Measurements from ENCODE around the gene NRG2.

The NRG2 gene

DNA sequence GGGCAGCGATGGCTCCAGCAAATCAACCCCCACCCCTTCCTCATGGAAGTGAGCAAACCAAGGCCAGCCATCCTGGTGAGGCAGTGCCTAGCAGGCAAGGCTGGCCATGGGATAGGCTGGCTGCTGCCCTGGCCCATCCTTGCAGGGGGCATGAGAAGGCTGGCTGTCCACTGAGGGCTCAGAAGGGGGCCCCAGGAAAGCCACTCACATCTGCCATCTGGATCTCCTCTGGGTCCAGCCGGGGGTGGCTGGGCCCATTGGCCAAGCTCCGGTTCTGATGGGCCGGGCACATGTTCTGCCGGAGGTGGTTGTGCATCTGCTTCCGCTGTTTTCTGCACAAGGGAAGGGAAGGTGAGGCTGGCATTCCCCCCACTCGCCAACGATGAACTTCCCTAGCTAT lies 190.4 kb downstream of the NRG2 start:
- no peak for DNase-seq

DNA sequence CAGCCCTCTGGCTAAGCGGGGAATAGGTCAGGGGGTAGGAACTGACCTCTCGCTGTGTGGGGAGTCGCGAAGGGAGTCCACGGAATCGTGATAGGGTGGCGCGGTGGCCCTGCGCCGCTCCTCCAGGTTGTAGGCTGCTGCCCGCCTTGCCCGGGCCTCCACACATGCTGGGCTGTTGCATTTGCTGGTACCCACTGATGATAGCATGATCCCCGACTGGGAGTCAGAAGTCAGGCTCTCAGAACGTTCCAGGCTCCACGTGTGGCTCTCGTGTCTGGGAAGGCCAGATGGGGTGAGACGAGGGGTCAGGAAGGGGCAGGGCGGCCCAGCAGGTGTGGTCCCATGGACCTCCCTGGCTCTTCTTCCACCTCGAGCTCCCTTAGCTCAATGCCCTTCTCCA lies 191.5 kb downstream of the NRG2 start:
- DNase-seq = no peak

DNA sequence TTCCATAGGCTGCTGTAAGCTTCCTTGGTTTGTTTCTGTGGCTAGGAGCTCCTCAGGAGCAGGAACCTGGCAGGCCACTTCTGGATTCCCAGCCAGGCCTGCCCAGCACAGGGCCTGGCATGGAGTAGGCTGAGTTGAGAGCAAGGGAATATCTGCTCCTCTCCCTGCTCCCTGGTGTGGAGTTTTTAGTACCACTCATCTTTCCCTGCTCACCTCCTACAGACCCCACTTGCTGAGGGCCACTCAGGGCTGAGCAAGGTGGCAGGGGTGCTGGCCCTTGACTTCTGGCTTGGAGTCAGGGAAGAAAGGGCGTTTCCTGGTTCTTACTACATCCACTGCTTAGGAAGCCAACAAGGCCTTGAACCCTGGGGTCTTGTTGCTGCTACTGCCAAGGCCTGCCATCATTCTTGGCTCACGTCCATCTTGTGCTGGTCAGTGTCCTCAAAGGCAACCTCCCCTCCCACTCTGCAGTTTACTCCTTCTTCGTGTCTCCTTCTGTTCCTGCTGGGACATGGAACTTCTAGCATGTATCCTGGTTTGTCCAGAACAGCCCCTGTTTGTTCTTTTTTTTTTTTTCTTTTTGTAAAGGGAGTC lies 192.6 kb downstream of the NRG2 start:
- DNase-seq = no peak

DNA sequence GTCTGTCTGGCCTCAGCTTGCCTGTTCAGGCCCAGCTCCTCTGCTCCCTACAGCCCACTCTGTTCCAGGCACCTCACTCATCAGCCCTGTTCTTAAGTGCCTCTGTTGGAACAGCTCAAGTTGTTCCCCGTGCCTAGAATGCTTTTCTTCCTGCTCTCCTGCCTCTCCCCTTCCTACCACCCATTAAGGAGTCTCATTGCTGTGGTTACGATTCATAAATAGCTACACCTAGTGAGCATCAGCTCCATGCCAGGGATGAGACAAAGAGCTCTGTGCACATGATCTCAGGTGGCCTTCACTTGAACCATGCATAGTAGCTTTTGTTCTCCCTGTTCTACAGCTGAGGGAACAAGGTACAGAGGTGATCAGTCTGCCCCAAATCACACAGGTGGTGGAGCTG lies 193.2 kb downstream of the NRG2 start:
- no peak for DNase-seq

DNA sequence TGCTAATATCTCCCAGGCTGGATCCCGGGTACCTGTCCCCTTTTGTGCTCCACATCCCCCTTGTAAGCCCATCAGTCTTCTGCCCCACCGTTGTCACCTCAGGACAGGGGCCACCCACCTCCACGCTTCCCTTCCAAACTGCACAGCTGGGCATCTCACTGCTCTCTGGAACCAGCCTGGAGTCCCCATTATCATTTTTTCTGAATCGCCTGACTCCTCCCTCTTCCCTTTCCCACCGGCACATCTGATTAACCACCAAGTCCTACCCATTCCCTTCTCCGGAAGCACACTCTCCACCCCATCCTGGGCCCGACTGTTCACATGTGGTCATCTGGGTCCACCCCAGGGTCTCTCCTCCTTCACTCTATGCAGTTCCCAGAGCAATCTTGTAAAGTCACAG lies 193.6 kb downstream of the NRG2 start:
- no peak for DNase-seq

DNA sequence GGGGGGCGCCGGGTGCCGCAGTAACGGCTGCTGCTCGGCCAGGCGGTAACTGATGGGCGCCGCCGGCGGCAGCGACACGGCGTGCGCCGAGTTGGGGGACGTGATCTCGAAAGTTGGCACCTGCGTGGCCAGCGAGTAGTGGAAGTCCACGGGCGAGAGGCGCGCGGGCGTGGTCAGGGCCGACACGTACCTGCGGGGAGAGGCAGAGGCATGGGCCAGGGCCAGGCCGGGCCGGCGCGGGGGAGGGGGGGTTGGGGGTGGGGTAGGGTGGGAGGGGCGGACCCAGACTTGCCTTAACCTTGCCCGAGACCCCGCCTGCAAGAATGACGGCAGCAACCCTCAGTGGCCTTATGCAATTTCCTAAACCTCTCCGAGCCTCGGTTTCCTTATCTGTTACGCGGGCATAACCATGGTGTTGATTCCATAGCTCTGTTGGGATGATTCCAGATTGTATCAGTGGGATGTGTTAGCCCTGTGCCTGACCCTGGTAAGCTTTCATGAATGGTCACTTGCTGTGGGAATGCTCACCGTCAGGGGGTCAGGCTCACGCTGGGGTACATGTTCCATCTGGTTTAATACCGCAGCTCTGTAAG lies 194.5 kb downstream of the NRG2 start:
- DNase-seq = peak; percentile 9

DNA sequence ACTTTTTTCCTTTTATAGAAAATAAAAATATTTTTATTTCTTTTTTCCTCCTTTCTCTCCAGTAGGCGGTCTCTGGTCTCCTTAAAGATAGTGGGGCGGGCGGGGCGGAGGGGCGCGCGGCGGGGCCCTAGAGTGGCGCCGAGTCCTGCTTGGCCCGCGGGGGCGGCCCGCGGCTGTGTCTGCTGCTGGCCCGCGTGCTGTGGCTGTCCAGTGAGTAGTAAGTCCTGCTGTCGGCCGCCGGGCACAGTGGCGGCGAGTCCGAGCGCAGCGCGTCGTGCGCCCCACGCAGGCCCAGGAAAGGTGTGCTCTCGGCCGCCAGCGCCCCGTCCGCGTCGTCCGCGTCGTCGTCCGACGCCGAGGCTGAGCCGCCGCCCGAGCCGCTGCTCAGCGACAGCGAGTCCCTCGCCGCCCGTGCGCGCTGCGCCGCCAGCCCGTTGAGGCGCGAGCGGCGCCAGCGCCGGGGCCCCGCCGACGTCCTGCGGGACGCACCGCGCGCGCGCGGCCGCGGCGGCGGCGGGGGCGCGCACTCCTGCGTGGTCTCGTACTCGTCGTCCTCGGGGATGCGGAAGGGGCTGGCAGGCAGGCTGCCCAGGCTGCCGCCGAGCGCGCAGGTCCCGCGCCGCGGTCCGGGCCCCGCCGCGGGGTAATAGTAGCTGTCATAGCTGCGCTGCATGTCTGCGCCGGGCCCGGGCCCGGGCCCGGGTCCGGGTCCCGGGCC lies 195.2 kb downstream of the NRG2 start:
- DNase-seq = peak; percentile 76

- no peak for DNase-seq
Measured at GRCh38 chr5:139847091-139847490, 196.0 kb downstream of the NRG2 start.

DNA sequence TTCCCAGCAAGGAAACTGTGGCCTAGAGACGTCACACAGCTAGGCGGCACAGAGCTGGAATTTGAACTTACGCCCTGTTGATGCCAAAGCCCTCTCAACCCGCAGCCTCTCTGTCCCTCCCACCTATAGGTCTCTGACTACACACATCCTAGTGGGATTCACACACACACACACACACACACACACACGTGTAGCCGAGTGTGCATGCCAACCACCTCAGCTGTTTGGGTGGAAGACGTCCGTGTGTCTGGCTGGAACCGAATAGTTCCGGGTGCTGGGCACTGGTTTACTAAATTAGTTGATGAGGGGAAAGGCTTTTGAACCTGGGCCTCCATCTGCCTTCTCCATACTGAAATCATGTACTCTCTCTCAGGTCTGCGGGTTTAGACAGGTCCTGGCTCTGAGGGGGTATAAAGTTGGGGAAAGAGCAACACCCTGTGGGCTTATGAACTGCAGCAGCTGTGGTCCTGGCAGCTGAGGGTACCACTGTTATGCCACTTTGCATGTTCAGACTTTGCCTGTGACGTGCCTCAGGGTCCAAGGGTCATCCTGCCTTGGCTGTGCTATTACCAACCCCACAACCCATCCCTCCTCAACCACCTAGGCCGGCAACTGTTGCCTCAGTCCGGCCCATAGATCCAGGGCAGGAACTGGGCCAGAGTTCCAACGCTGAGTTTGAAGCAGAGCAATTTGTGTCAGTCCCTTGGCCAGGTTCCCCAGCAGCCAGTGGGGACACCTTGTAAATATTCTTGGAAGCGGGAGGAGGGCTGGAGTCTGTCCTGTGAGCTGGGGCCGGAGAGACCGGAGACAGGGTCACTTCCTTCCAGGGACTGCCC lies 197.0 kb downstream of the NRG2 start:
- no peak for DNase-seq

DNA sequence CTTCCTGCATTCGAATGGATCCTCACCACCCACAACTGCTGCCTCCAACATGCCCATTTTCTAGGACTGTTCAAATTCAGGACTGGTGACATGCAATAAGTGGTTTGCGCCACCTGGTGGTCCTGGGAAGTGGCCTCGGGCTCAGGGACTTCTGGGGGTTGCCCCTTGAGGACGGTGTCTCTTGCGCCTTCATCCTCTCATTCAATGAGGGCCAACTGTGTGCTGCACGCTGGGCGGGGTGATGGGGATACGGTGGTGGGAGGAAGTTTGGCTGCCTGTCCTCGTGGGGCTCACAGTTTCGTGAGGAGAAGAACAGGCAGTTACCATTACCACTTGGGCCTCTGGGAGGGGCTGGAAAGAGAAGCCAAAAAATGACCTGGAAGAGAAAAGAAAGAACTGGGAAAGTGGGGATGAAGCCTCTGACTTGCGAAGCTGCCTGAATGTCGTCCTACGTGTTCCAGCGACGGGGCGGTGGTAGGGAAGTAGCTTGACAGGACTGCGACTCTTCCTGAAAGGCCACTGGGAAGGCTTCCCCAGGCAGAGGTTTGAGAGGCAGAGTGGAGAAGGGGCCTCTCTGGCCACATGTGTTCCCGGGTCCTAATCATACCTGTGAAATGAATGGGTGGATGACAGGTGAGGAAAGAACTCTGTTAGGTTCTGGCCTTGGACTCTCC lies 198.5 kb downstream of the NRG2 start:
- peak; percentile 74 for DNase-seq

DNA sequence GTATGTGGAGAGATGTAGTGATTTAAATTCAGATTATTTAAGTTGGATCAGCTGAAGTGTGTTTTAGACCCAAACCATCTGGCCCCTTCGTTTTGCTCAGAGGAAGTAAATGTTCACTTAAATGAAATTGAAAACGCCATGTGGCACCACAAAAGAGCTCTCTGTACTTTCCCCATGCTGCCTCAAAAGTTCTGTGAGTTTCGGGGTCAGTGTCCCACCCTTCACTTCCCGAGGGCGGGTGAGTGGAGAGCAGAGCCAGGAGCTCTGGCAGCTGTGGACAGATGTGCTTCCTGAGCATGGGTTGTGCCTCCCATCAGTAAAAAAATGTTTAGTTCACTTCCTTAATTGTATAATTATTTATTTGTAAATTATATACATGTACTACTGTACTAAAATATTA lies 199.1 kb downstream of the NRG2 start:
- DNase-seq = no peak

DNA sequence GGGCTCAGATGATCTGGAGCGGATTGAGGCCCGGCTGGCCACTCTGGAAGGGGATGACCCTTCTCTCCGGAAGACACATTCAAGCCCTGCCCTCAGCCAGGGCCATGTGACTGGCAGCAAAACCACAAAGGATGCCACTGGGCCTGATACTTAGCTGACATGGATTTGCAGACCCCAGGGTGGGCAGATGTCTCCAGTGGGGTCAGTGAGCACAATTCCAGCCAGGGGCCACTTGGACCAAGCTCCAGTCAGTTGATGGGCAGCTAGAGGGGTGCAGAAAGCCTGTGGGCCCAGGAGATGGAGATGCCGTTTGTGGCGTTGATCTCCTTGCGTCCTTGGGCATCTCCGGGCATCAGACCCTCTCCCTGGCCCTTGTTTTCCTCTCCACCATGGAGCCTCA lies 200.8 kb downstream of the NRG2 start:
- DNase-seq = no peak

- DNase-seq = no peak
Measured at GRCh38 chr5:139841549-139841948, 201.6 kb downstream of the NRG2 start.

- no peak for DNase-seq
Measured at GRCh38 chr5:139839918-139840317, 203.2 kb downstream of the NRG2 start.

- DNase-seq = no peak
Measured at GRCh38 chr5:139839232-139839815, 203.8 kb downstream of the NRG2 start.

DNA sequence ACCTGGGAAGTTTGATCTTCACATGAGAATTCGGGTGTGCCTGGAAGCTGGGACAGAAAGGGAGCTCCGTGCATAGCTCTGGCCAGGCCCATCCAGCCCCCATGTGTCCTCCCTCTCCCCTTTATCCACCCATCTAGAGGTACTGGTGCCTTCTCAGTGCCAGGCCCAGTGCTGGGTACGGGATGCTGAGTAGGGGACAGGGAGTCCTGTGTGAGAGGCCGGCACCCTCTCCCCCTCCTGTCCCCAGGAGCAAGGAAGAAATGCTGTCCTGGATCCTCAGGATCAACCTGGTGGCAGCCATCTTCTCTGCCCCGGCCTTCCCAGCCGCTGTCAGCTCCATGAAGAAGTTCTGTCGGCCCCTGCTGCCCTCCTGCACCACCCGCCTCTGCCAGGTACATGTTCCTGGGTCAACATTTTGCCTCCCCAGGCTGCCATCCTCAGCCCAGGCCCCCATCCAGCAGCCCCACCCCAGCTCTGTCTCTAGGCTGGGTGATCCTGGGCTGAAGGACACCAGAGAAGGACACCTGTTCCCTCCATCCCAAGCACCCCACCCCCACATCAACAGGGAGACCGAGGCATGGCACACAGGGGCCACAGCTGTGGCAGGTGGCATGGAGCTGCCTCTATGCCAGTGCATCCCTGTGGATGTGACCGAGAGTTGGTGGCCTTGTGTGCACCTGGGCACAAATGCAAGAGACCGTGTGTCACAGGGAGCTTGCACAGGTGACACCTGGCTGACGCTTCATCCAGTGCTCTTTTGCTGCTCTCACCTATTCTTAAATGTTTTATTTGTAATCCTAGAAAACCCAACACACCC lies 204.5 kb downstream of the NRG2 start:
- DNase-seq = no peak

DNA sequence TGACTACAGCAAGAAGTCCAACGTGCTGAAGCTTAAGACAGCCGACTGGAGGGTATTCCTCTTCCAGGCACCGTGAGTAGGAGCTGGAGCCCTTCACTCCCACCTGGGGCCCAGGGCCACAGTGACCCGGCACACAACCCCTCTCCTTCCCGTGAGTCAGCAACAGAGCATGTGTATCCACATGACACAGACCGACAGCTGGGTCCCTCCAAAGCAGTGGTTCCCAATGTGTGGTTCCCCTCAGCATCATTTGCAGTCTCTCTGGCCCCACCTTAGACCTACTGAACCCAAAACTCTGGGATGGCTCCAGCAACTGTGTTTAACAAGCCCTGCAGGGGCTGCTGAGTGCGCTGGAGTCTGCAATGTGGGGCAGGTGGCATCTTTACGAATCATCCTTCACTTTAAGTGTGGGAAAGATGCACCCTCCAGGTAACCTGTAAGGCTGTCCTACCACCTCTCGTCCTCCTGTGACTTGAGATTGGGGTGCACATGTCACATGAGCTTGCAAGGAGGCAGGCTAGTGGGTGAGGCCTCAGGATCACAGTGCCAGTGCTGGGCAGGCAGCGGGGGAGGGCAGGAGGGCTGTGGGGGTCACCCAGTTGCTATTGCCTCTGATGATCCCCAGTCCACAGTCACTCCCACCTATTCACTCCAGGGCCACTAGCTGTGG lies 205.3 kb downstream of the NRG2 start:
- DNase-seq = no peak

DNA sequence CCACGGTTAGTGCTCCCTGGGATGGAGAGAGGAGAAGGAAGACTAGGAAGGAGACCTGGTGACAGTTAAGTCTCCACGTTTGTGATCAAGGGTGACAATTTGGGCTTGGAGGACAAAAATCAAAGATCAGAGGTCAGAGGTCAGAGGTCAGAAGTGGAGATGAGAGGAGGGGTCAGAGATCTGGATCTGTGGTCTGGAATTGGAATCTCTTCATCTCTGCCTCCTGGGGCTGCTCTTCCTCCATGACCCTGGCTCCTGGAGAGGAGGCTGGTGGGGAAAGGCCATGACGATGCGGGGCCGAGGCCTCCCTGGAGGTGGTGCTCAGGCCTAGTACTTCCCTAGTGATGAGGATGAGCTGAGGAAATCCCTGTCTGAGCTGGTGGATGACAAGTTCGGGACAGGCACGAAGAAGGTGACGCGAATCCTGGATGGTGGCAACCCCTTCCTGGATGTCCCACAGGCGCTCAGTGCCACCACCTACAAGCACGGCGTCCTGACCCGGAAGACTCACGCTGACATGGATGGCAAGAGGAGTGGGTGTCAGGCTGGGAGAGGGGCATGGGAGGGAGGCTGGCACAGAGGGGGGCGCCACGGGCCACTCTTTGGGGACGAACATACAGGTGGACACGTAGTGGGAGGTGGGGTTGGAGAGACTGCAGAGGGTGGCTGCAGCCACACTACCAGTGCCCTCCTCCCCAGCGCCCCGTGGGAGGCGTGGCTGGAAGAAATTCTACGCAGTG lies 206.5 kb downstream of the NRG2 start:
- no peak for DNase-seq

DNA sequence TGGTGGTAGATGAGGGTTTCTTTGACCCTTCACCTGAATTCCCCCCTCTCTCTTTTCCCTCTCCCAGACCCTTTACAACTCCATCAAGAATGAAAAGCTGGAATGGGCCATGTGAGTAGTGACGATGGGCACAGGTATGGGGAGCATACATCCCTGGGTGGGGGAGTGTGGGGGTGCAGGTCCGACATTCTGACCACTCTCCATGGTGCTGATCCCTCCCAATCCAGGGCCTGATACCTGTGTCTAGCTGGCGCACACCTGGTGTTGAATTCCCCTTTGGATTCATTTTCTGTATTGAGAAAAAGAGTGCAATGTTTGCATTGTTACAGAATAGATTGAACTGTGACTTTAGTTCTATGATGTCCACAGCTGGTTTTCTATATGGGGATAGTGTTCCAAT lies 207.4 kb downstream of the NRG2 start:
- DNase-seq = no peak

DNA sequence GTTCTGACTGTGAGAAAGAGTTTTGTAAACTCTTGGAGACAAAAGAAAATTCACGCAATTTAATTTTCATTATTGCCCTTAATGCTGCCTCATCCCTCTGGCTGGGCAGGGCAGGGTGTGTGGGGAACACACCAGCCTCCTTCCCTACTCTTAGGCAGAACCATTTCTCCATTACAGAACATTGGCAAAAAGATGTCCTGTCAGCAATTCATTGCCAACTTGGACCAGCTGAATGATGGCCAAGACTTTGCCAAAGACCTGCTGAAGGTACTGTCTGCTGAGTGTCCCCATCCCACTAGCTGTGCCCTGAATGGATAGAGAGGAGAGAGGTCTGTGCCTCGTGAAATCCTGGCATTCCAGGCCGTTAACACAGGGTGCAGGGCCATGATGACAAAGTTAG lies 209.6 kb downstream of the NRG2 start:
- no peak for DNase-seq

DNA sequence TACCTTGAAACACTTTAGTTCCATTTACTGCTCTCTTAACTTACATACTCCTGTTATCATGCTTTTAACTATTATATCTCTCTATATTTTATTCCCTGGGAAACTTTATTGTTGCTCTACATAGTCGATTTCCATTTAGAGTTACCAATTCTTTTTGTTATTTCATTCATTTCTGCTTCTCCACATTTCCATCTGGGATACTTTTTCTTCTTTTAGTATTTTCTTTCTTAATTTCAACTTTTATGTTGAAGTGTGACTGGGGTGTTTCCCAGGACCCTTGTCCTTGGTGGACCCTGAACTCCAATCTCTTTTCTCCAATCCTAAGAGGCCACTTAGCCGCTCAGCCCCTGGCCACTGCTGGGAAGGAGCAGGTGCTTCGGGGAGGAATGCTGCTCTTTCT lies 211.5 kb downstream of the NRG2 start:
- no peak for DNase-seq
